GM18511 (cell line): ENCODE results near the gene IGF1R.

Source experiments
- ATAC-seq: cut with Tn5 transposase; IDR thresholded peaks from one replicate; pipeline ENCODE4 v1.9.1; 2021; ENCODE audit warnings: mild to moderate bottlenecking, moderate library complexity; ENCODE audit not compliant: unreplicated experiment

IGF1R gene

GRCh38 chr15:98671060-98672008 lies 23.0 kb downstream of the IGF1R start:
- no peak for ATAC-seq

GRCh38 chr15:98673133-98673532 lies 24.8 kb downstream of the IGF1R start:
- ATAC-seq = no peak

- no peak for ATAC-seq
Measured at GRCh38 chr15:98674336-98674735, 26.0 kb downstream of the IGF1R start.

GRCh38 chr15:98676586-98677270 lies 28.4 kb downstream of the IGF1R start:
- ATAC-seq = no peak

- no peak for ATAC-seq
Measured at GRCh38 chr15:98677345-98678059, 29.2 kb downstream of the IGF1R start.

- no peak for ATAC-seq
Measured at GRCh38 chr15:98678484-98678883, 30.1 kb downstream of the IGF1R start.

GRCh38 chr15:98681061-98681460 lies 32.7 kb downstream of the IGF1R start:
- ATAC-seq = no peak

GRCh38 chr15:98682992-98683701 lies 34.8 kb downstream of the IGF1R start:
- no peak for ATAC-seq

- ATAC-seq = no peak
Measured at GRCh38 chr15:98683831-98684230, 35.5 kb downstream of the IGF1R start.

GRCh38 chr15:98684436-98684835 lies 36.1 kb downstream of the IGF1R start:
- no peak for ATAC-seq

- no peak for ATAC-seq
Measured at GRCh38 chr15:98684995-98685525, 36.7 kb downstream of the IGF1R start.

- no peak for ATAC-seq
Measured at GRCh38 chr15:98686983-98687382, 38.6 kb downstream of the IGF1R start.

GRCh38 chr15:98689431-98689861 lies 41.1 kb downstream of the IGF1R start:
- ATAC-seq = no peak

GRCh38 chr15:98690272-98690950 lies 42.1 kb downstream of the IGF1R start:
- no peak for ATAC-seq

- ATAC-seq = no peak
Measured at GRCh38 chr15:98692213-98692612, 43.9 kb downstream of the IGF1R start.

- ATAC-seq = no peak
Measured at GRCh38 chr15:98694161-98694560, 45.8 kb downstream of the IGF1R start.

- no peak for ATAC-seq
Measured at GRCh38 chr15:98698792-98699191, 50.5 kb downstream of the IGF1R start.

- no peak for ATAC-seq
Measured at GRCh38 chr15:98699591-98700424, 51.5 kb downstream of the IGF1R start.

- ATAC-seq = no peak
Measured at GRCh38 chr15:98700519-98700918, 52.2 kb downstream of the IGF1R start.
